ENCODE measurements around the gene DYNLT4. TPM values are rescaled to one million over a fixed set of nuclear protein-coding genes. Genes with fewer than 3 reads are reported as not detected.

The DYNLT4 gene
- total RNA-seq, 1 donor from 2014 or later: 1.9 TPM

GRCh38 chr1:44808938-44809917, 2.1 kb upstream of the DYNLT4 start:
- peak; percentile 48 for DNase-seq
- no peaks in the 10 kb centered on the region for H3K27me3 ChIP-seq (ENCODE audit: low read depth)
- H3K27ac ChIP-seq (replicated peaks): peak overlapping the region; percentile 100
- TF ChIP-seq, protein P1, sequence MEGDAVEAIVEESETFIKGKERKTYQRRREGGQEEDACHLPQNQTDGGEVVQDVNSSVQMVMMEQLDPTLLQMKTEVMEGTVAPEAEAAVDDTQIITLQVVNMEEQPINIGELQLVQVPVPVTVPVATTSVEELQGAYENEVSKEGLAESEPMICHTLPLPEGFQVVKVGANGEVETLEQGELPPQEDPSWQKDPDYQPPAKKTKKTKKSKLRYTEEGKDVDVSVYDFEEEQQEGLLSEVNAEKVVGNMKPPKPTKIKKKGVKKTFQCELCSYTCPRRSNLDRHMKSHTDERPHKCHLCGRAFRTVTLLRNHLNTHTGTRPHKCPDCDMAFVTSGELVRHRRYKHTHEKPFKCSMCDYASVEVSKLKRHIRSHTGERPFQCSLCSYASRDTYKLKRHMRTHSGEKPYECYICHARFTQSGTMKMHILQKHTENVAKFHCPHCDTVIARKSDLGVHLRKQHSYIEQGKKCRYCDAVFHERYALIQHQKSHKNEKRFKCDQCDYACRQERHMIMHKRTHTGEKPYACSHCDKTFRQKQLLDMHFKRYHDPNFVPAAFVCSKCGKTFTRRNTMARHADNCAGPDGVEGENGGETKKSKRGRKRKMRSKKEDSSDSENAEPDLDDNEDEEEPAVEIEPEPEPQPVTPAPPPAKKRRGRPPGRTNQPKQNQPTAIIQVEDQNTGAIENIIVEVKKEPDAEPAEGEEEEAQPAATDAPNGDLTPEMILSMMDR (IDR thresholded peaks at IDR 0.05; ENCODE audit: borderline replicate concordance): peak; percentile 11
- no peaks in the 10 kb centered on the region for H3K9me3 ChIP-seq (replicated peaks)
- peaks cover 98% of the 10 kb centered on the region for H3K4me1 ChIP-seq
- peak overlapping the region; percentile 61 for H3K4me3 ChIP-seq
- peaks cover 25% of the 10 kb centered on the region for H3K36me3 ChIP-seq
- intact Hi-C loops (cut with micrococcal nuclease): no loop called here

DNA sequence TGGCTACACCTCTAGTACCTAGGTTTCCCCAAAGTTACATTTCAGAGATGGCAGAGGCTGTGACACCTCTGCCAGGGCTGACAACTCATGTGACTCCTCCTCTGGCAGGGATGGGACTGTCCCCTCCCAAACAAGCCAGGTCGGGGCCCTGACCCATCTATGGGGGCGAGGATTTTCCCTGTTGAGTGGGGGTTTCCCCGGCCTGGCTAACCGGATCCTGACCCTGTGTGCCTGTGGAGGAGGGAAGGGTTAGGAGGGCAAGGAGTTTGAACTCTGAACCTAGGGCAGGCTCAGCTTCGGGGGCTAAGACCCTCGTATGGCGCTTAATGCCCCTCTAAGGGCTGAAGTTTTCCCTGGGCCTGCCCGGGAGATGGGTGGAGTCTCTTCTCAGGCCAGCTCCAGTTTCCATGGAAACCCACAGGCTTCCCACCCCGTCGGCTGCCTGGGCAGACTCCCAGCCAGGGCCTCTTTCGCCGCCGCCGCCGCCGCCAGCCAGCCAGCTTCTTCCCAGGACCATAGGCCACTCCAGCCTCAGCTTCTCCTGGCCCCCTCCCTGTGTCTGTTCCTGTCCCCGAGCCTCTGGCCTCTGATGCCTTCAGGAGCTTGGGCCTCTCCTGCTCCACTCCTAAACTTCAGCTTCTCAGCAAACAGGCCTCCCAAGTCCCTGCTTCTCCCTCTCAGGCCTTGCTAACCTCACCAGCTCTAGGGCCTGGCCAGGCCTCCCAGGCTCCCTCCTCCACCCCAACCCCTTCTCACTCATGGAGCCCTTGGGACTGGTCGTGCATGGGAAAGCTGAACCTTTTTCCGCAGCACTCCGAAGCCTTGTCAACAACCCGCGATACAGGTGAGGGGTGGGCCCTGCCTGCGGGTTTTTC, 1.1 kb upstream of the DYNLT4 start, which contains the start of gene BTBD19:
BTBD19 (plus strand) TSS at position 461 of the 875 bp plus-strand sequence; CDS start at position 759, 298 bp downstream.
- intact Hi-C loops (cut with micrococcal nuclease): no loop called here
- H3K4me1 ChIP-seq: peaks cover 98% of the 10 kb centered on the region
- no peaks in the 10 kb centered on the region for H3K27me3 ChIP-seq (ENCODE audit: low read depth)
- DNase-seq: peak; percentile 88
- peak within 1 kb of the TSS; percentile 100 for H3K27ac ChIP-seq (replicated peaks)
- H3K36me3 ChIP-seq: peaks cover 35% of the 10 kb centered on the region
- TF ChIP-seq, protein P1 (IDR thresholded peaks at IDR 0.05; ENCODE audit: borderline replicate concordance): no peak
- peak within 1 kb of the TSS; percentile 61 for H3K4me3 ChIP-seq
- H3K9me3 ChIP-seq (replicated peaks): no peaks in the 10 kb centered on the region

DNA sequence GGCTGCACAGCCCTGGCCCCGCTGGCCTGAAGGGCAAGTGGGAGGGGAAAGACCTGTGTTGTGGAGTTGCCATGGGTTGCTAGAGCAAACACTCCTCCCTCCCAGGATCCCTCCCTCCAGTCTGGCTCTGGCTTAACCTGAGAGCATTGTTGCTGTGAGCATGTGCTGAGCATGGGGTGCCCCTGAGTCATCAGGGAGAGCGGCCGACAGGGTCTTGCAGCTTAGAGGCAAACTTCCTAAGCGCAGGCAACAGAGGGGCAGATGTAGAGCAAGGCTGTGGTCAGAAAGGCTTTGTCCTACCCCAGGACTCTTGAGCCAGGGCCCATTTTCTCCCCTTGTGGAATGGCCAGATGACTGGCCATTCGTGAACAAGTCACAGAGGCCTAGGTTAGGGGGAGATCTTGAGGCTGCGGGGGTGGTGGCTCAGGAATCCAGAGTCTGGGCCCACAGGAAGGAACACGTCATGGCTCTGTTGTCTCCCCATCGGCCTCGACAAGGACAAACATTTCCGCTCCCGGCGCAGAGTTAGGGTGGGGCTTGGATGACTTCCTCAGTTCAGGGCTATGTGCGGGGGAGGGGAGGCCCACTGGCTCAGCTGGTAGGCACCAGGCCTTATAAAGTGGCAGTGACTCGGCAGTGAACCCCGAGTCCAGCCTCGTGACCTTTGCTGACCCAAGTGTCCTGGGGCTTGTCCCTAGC, 362 bp upstream of the DYNLT4 start:
- TF ChIP-seq, protein P1 (IDR thresholded peaks at IDR 0.05; ENCODE audit: borderline replicate concordance): no peak
- intact Hi-C loops (cut with micrococcal nuclease): no loop called here
- peak overlapping the region; percentile 61 for H3K4me3 ChIP-seq
- H3K36me3 ChIP-seq: peaks cover 43% of the 10 kb centered on the region
- H3K4me1 ChIP-seq: peaks cover 99% of the 10 kb centered on the region
- no peaks in the 10 kb centered on the region for H3K27me3 ChIP-seq (ENCODE audit: low read depth)
- H3K27ac ChIP-seq (replicated peaks): peak overlapping the region; percentile 100
- DNase-seq: peak; percentile 97
- no peaks in the 10 kb centered on the region for H3K9me3 ChIP-seq (replicated peaks)

DNA sequence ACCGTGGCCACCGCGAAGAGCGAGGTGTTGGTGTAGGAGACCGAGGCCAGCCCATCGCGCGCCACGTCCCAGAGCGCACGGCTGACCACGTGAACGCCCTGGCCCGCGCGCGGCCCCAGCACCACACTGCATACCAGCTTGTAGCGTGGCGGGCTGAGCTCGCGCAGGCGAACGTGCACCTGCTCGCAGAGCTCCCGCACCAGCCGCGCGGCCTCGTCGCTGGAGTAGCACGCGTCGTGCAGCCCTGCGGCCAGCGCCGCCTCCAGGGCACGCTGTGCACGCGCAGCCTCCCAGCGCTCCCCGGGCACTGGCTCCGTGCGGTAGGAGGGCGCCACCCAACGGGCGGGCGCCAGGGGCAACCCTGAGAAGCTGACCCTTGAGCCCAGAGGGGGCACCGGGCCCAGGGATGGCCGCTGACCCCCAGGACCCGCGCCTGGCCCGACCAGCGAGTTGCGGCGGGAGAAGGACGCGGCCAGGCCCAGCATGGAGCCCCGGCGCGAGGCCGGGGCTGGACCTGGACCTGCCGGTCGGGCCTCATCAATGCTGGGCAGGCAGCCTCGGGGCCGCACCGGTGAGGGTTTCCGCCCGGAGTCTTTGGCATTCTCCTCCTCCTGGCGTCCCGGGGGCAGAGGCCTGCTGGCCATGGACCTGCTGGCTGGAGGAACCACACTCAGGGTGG, 987 bp downstream of the DYNLT4 start:
- TF ChIP-seq, protein P1 (IDR thresholded peaks at IDR 0.05; ENCODE audit: borderline replicate concordance): no peak
- Histone ChIP-seq H3K27me3 (ENCODE audit: low read depth) (no peaks in the 10 kb centered on the region), H3K27ac (replicated peaks) (peak overlapping the region; percentile 100), H3K36me3 (peaks cover 43% of the 10 kb centered on the region), H3K9me3 (replicated peaks) (no peaks in the 10 kb centered on the region), H3K4me3 (peak overlapping the region; percentile 61), H3K4me1 (peaks cover 100% of the 10 kb centered on the region)
- peak; percentile 26 for DNase-seq
- intact Hi-C loops (cut with micrococcal nuclease): no loop called here
